HepG2 (cell line): ENCODE data around the gene PHF23. TPM values are rescaled to one million over a fixed set of nuclear protein-coding genes. Genes with fewer than 3 reads are reported as not detected.

Source experiments
- CREBL2 ChIP-seq: sonication (generic); formaldehyde crosslinking; IDR thresholded peaks from 2 replicates; pipeline ENCODE4 v1.8.1; 2023; ENCODE audit warnings: missing genetic modification reagents, mild to moderate bottlenecking, borderline replicate concordance
- FOSL1 ChIP-seq: sonication (generic); formaldehyde crosslinking; IDR thresholded peaks from 2 replicates; pipeline ENCODE4 v1.9.0; 2021; ENCODE audit warnings: missing genetic modification reagents, borderline replicate concordance
- HOXA3 ChIP-seq: sonication (generic); formaldehyde crosslinking; IDR thresholded peaks from 2 replicates; pipeline ENCODE4 v1.5.0; 2020; ENCODE audit warnings: missing genetic modification reagents
- KIAA2018 ChIP-seq: sonication (generic); formaldehyde crosslinking; IDR thresholded peaks from 2 replicates; pipeline ENCODE4 v1.5.0; 2020; ENCODE audit warnings: mild to moderate bottlenecking, missing genetic modification reagents, borderline replicate concordance
- NFKB2 ChIP-seq: sonication (generic); formaldehyde crosslinking; IDR thresholded peaks from 2 replicates; pipeline ENCODE4 v1.4.0; 2020; ENCODE audit warnings: missing genetic modification reagents, borderline replicate concordance
- PHF8 ChIP-seq: sonication (generic); formaldehyde crosslinking; IDR thresholded peaks from 2 replicates; pipeline ENCODE4 v1.5.0; 2020; ENCODE audit warnings: missing genetic modification reagents
- RFX3 ChIP-seq: IDR thresholded peaks from 2 replicates; pipeline ENCODE4 v1.6.1; 2016; ENCODE audit warnings: missing biosample characterization, missing genetic modification reagents
- RXRA ChIP-seq: sonication (generic); formaldehyde crosslinking; IDR thresholded peaks from 2 replicates; pipeline ENCODE4 v1.5.1; 2020; ENCODE audit warnings: missing genetic modification reagents
- SIN3B ChIP-seq: fragments of 150-350 bp; IDR thresholded peaks from 2 replicates; pipeline ENCODE4 v1.6.1; 2014; ENCODE audit warnings: low read length
- SSRP1 ChIP-seq: IDR thresholded peaks from 2 replicates; pipeline ENCODE4 v1.6.1; 2016; ENCODE audit warnings: control low read depth
- SUZ12 ChIP-seq: fragments of 150-350 bp; IDR thresholded peaks from 2 replicates; pipeline ENCODE4 v1.6.1; 2014; ENCODE audit warnings: low read depth, low read length
- ZFYVE20 ChIP-seq: sonication (generic); formaldehyde crosslinking; IDR thresholded peaks from 2 replicates; pipeline ENCODE4 v1.8.0; 2023; ENCODE audit warnings: low read depth, mild to moderate bottlenecking, moderate library complexity, missing genetic modification reagents, borderline replicate concordance
- ZNF292 ChIP-seq: sonication (generic); formaldehyde crosslinking; IDR thresholded peaks from 2 replicates; pipeline ENCODE4 v1.8.1; 2022; ENCODE audit warnings: mild to moderate bottlenecking, low read depth, missing genetic modification reagents, borderline replicate concordance
- ZNF382 ChIP-seq: sonication (generic); formaldehyde crosslinking; IDR thresholded peaks from 2 replicates; pipeline ENCODE4 v1.5.0; 2020; ENCODE audit warnings: missing genetic modification reagents, mild to moderate bottlenecking, borderline replicate concordance
- ZNF468 ChIP-seq: sonication (generic); formaldehyde crosslinking; IDR thresholded peaks from 2 replicates; pipeline ENCODE4 v1.8.0; 2022; ENCODE audit warnings: mild to moderate bottlenecking, moderate library complexity, missing genetic modification reagents
- ZNF746 ChIP-seq: sonication (generic); formaldehyde crosslinking; IDR thresholded peaks from 2 replicates; pipeline ENCODE4 v1.8.0; 2022; ENCODE audit warnings: mild to moderate bottlenecking, missing genetic modification reagents
- polyA plus RNA-seq, 8 experiments: library from polyadenylated mRNA; depleted of rRNA in 3 of 8; stranded (reverse) in 7 of 8; unstranded in 1 of 8; fragments of >200 nt; fragmentation: Illumina TruSeq in 4 of 8; extraction: Trizol in 4 of 8; gene quantifications; 2 replicates each; pipeline versions ENCODE4 v1.2.1 to v1.2.3, GENCODE V29; 2011 to 2016; ENCODE audit warnings: low read depth in 4 of 8, missing spikeins in 1 of 8, mixed read lengths in 1 of 8; ENCODE audit not compliant: insufficient read depth in 1 of 8
- total RNA-seq, 5 experiments: library from RNA; depleted of rRNA; stranded (reverse); fragments of >200 nt; fragmentation: Illumina TruSeq; extraction: Trizol; gene quantifications; 2 replicates each; pipeline ENCODE4 v1.2.3, GENCODE V29; 2016; ENCODE audit warnings: low read depth in 1 of 5
- TF ChIP-seq, protein P1 (sequence below): IDR thresholded peaks from 2 replicates; pipeline ENCODE4 v1.6.1; 2016; ENCODE audit warnings: missing compliant biosample characterization, missing genetic modification reagents, borderline replicate concordance
- TF ChIP-seq, protein P2 (sequence below): sonication (generic); formaldehyde crosslinking; IDR thresholded peaks from 2 replicates; pipeline ENCODE4 v1.4.0; 2020; ENCODE audit warnings: low read depth, mild to moderate bottlenecking, missing genetic modification reagents

The PHF23 gene
- total and polyA plus RNA-seq, 2 of the 13 experiments (the other 11 are each of a cell fraction or from before 2014, with no cell fraction given) = 27.6 to 33.2 TPM

GRCh38 chr17:7219812-7220592 is 19.3 kb downstream of the PHF23 start, which contains the start of the genes ACADVL and DLG4 (continued):
- no peak for TF ChIP-seq KIAA2018
- peak; percentile 62; the same call in 1 of the 2 replicates for TF ChIP-seq CREBL2 (CRISPR knock-in tag)
- TF ChIP-seq HOXA3 (CRISPR knock-in tag) = peak; percentile 16; the same call in 1 of the 2 replicates
- no peak for TF ChIP-seq ZNF468 (CRISPR knock-in tag)
- TF ChIP-seq, protein P1, sequence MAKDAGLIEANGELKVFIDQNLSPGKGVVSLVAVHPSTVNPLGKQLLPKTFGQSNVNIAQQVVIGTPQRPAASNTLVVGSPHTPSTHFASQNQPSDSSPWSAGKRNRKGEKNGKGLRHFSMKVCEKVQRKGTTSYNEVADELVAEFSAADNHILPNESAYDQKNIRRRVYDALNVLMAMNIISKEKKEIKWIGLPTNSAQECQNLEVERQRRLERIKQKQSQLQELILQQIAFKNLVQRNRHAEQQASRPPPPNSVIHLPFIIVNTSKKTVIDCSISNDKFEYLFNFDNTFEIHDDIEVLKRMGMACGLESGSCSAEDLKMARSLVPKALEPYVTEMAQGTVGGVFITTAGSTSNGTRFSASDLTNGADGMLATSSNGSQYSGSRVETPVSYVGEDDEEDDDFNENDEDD (CRISPR knock-in tag) = peak; percentile 47; the same call in 1 of the 2 replicates
- TF ChIP-seq FOSL1 (CRISPR knock-in tag) = peak; percentile 80
- TF ChIP-seq SIN3B = no peak
- peak; percentile 83 for TF ChIP-seq PHF8
- peak; percentile 81 for TF ChIP-seq SUZ12
- TF ChIP-seq SSRP1 (CRISPR knock-in tag) = peak; percentile 46; the same call in 1 of the 2 replicates
- no peak; the same call in 1 of the 2 replicates for TF ChIP-seq NFKB2 (CRISPR knock-in tag)
- no peak; the same call in 1 of the 2 replicates for TF ChIP-seq ZNF746 (CRISPR knock-in tag)
- 0 out of 2 replicates have a peak, but pooled peaks have one; percentile 25 for TF ChIP-seq ZFYVE20 (CRISPR knock-in tag)
- TF ChIP-seq, protein P2, sequence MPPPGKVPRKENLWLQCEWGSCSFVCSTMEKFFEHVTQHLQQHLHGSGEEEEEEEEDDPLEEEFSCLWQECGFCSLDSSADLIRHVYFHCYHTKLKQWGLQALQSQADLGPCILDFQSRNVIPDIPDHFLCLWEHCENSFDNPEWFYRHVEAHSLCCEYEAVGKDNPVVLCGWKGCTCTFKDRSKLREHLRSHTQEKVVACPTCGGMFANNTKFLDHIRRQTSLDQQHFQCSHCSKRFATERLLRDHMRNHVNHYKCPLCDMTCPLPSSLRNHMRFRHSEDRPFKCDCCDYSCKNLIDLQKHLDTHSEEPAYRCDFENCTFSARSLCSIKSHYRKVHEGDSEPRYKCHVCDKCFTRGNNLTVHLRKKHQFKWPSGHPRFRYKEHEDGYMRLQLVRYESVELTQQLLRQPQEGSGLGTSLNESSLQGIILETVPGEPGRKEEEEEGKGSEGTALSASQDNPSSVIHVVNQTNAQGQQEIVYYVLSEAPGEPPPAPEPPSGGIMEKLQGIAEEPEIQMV (CRISPR knock-in tag) = no peak
- TF ChIP-seq ZNF292 (CRISPR knock-in tag) = no peak
- TF ChIP-seq RXRA = peak; percentile 99
- no peak for TF ChIP-seq RFX3 (CRISPR knock-in tag)
- TF ChIP-seq ZNF382 = no peak
